Gastrocnemius medialis (tissue), 4 donors: ENCODE data around the gene CSRNP3.

Source experiments
- CTCF ChIP-seq, 5 experiments: fragments of 450-650 bp in 3 of 5; fragments of 200-600 bp in 2 of 5; sonication (generic) in 2 of 5; IDR thresholded peaks in 4 of 5; conservative IDR thresholded peaks in 1 of 5; 1 replicate in 4 of 5; 2 replicates in 1 of 5; pipeline ENCODE4 v1.5.1; 2016 to 2019; ENCODE audit warnings: antibody characterized with exemption in 5 of 5, mild to moderate bottlenecking in 3 of 5, moderate library complexity in 3 of 5
- POLR2A ChIP-seq, 2 donors: fragments of 450-650 bp; IDR thresholded peaks; one replicate each; pipeline ENCODE4 v1.6.1; 2017; ENCODE audit warnings: antibody characterized with exemption in 2 of 2, mild to moderate bottlenecking in 2 of 2, moderate library complexity in 2 of 2

GRCh38 chr2:165716091-165716490 is 246.6 kb downstream of the CSRNP3 start:
- TF ChIP-seq CTCF (IDR thresholded peaks at IDR 0.05 in 4 of 5, conservative IDR thresholded peaks at IDR 0.05 in 1 of 5) = no peak
- TF ChIP-seq POLR2A (IDR thresholded peaks at IDR 0.05) = no peak
